Mesendoderm (in vitro differentiated cells): Measurements from ENCODE around the gene EVA1A.

Experiments used
- DNase-seq: peaks from one replicate; pipeline ENCODE4 v3.0.0; 2013
- H2AK5ac ChIP-seq: 2 replicates; pipeline ENCODE4 v1.6.1; 2013; ENCODE audit warnings: low read length, inconsistent platforms
- H2BK120ac ChIP-seq: 2 replicates; pipeline ENCODE4 v1.6.1; 2013; ENCODE audit warnings: low read depth, mild to moderate bottlenecking, low read length, moderate library complexity, mixed read lengths
- H2BK15ac ChIP-seq: replicated peaks from 2 replicates; pipeline ENCODE4 v1.6.1; 2013; ENCODE audit warnings: low read depth, mild to moderate bottlenecking, moderate library complexity
- H2BK5ac ChIP-seq: 2 replicates; pipeline ENCODE4 v1.6.1; 2013; ENCODE audit warnings: low read length, inconsistent platforms
- H3K18ac ChIP-seq: 2 replicates; pipeline ENCODE4 v1.6.1; 2013; ENCODE audit warnings: mild to moderate bottlenecking, low read length, mixed read lengths
- H3K23ac ChIP-seq: one replicate; pipeline ENCODE4 v1.6.1; 2013; ENCODE audit warnings: low read length
- H3K27ac ChIP-seq: 2 replicates; pipeline ENCODE4 v1.5.1; 2013; ENCODE audit warnings: low read depth, mild to moderate bottlenecking, inconsistent platforms, low read length, moderate library complexity
- H3K27me3 ChIP-seq: 2 replicates; pipeline ENCODE4 v1.6.1; 2013; ENCODE audit warnings: low read length, control low read depth, mild to moderate bottlenecking, inconsistent platforms; ENCODE audit not compliant: insufficient read depth, poor library complexity
- H3K36me3 ChIP-seq: 2 replicates; pipeline ENCODE4 v1.6.1; 2013; ENCODE audit warnings: low read length, inconsistent platforms; ENCODE audit not compliant: control insufficient read depth, insufficient read depth
- H3K4ac ChIP-seq: one replicate; pipeline ENCODE4 v1.6.1; 2013; ENCODE audit warnings: low read depth, mild to moderate bottlenecking, low read length, moderate library complexity
- H3K4me1 ChIP-seq: 2 replicates; pipeline ENCODE4 v1.6.1; 2013; ENCODE audit warnings: low read depth, low read length, inconsistent platforms; ENCODE audit not compliant: control insufficient read depth
- H3K4me2 ChIP-seq: 2 replicates; pipeline ENCODE4 v1.6.1; 2013; ENCODE audit warnings: low read length
- H3K4me3 ChIP-seq: 2 replicates; pipeline ENCODE4 v1.5.1; 2013; ENCODE audit warnings: mild to moderate bottlenecking, low read length
- H3K56ac ChIP-seq: one replicate; pipeline ENCODE4 v1.6.1; 2013; ENCODE audit warnings: low read length
- H3K79me1 ChIP-seq: 2 replicates; pipeline ENCODE4 v1.6.1; 2013; ENCODE audit warnings: low read length, inconsistent platforms
- H3K79me2 ChIP-seq: 2 replicates; pipeline ENCODE4 v1.6.1; 2013; ENCODE audit warnings: mild to moderate bottlenecking, low read length; ENCODE audit not compliant: control insufficient read depth, insufficient read depth
- H3K9ac ChIP-seq: 2 replicates; pipeline ENCODE4 v1.6.1; 2013; ENCODE audit warnings: low read length, inconsistent platforms
- H4K5ac ChIP-seq: one replicate; pipeline ENCODE4 v1.6.1; 2013; ENCODE audit warnings: low read length
- H4K8ac ChIP-seq: one replicate; pipeline ENCODE4 v1.6.1; 2013; ENCODE audit warnings: low read depth, mild to moderate bottlenecking, control low read depth, low read length, moderate library complexity
- WGBS: extraction: QIAGEN DNeasy Blood & Tissue Kit; methylation state at CpG from one replicate; pipeline ENCODE4 v1.1.7; 2013; ENCODE audit warnings: low lambda C conversion rate, missing lambda C conversion rate; ENCODE audit not compliant: insufficient coverage; ENCODE audit errors: extremely low coverage; 5-methylcytosine and 5-hydroxymethylcytosine counted together

Gene EVA1A

GRCh38 chr2:75532488-75532887 is 28.3 kb downstream of the EVA1A start:
- H3K27ac ChIP-seq: no peak overlapping the region
- no CpG with 5 or more reads among the region's 1 CpG for WGBS

DNA sequence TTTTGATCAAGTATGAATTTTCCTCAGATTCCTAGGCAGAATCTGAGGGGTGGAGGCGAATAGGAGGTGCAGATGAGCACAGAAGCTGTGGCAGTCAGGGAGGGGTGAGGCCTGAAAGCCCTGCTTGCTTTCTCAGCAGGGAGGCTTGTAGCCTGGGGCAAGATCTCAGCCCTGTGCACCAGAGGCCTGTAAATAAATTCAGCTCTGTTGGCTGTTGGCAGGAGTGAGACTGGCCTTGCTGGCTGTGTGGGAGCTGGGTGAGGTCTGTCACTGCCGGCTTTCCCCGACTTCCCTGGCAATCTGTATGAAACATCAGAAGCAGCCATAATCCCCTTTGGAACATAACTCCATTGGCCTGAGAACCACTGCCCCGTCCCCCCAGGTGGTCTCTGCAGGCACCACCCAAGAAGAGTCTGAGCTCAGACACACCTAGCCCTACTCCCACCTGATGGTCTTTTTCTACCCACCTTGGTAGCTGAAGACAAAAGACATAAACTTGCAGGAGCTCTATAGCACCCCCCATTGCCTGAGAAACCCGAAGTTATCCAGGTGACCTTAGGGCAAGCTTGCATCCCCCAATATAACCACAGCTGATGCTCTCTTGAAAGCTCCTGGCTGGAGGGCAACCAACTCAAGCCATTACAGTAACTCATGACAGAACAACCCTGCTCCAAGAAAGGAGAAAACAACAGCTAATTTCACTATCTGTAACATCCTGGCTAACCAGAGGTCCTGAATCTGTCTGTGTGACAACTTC is 32.3 kb downstream of the EVA1A start:
- Histone ChIP-seq H3K27ac (no peak overlapping the region), H3K4me1 (peaks cover 2% of the 10 kb centered on the region), H3K36me3 (no peaks in the 10 kb centered on the region), H3K27me3 (no peaks in the 10 kb centered on the region), H3K56ac (no peak overlapping the region), H3K79me1 (no peaks in the 10 kb centered on the region), H2AK5ac (no peak overlapping the region), H2BK15ac (no peak overlapping the region), H3K18ac (no peak overlapping the region), H3K23ac (no peak overlapping the region), H2BK5ac (no peak overlapping the region), H4K8ac (no peak overlapping the region), H3K79me2 (no peaks in the 10 kb centered on the region), H3K4me3 (no peak overlapping the region), H3K4me2 (no peak overlapping the region), H2BK120ac (no peak overlapping the region), H3K9ac (no peak overlapping the region), H4K5ac (no peak overlapping the region), H3K4ac (no peak overlapping the region)
- peak; percentile 57 for DNase-seq
- WGBS: no CpG with 5 or more reads among the region's 5 CpGs

More at GRCh38 chr2:75532488-75532887, 28.3 kb downstream of the EVA1A start:
- H3K79me1 ChIP-seq: no peaks in the 10 kb centered on the region
- H4K5ac ChIP-seq: no peak overlapping the region
- no peak overlapping the region for H3K4ac ChIP-seq
- H2BK15ac ChIP-seq: no peak overlapping the region
- H3K9ac ChIP-seq: no peak overlapping the region
- no peak overlapping the region for H4K8ac ChIP-seq
- peaks cover 2% of the 10 kb centered on the region for H3K4me1 ChIP-seq
- H2AK5ac ChIP-seq: no peak overlapping the region
- H2BK5ac ChIP-seq: no peak overlapping the region
- no peaks in the 10 kb centered on the region for H3K79me2 ChIP-seq
- DNase-seq: no peak
- no peaks in the 10 kb centered on the region for H3K36me3 ChIP-seq
- no peak overlapping the region for H3K4me3 ChIP-seq
- no peak overlapping the region for H3K18ac ChIP-seq
- no peak overlapping the region for H3K56ac ChIP-seq
- no peaks in the 10 kb centered on the region for H3K27me3 ChIP-seq
- no peak overlapping the region for H2BK120ac ChIP-seq
- no peak overlapping the region for H3K23ac ChIP-seq
- H3K4me2 ChIP-seq: no peak overlapping the region

- Histone ChIP-seq H3K4me3 (no peak overlapping the region), H3K23ac (no peak overlapping the region), H3K56ac (no peak overlapping the region), H3K27me3 (no peaks in the 10 kb centered on the region), H2BK5ac (no peak overlapping the region), H4K5ac (no peak overlapping the region), H3K9ac (no peak overlapping the region), H3K18ac (no peak overlapping the region), H3K4ac (no peak overlapping the region), H2BK15ac (no peak overlapping the region), H3K79me1 (no peaks in the 10 kb centered on the region), H3K27ac (no peak overlapping the region), H2BK120ac (no peak overlapping the region), H4K8ac (no peak overlapping the region), H3K4me1 (peaks cover 2% of the 10 kb centered on the region), H3K4me2 (no peak overlapping the region), H3K79me2 (no peaks in the 10 kb centered on the region), H2AK5ac (no peak overlapping the region), H3K36me3 (no peaks in the 10 kb centered on the region)
- WGBS: no CpG with 5 or more reads among the region's 1 CpG
- peak; percentile 5 for DNase-seq
These were observed 33.1 kb downstream of the EVA1A start for GRCh38 chr2:75527676-75528075.

GRCh38 chr2:75526842-75527241 is 33.9 kb downstream of the EVA1A start:
- Histone ChIP-seq H3K36me3 (no peaks in the 10 kb centered on the region), H3K4me2 (no peak overlapping the region), H3K4me1 (peaks cover 2% of the 10 kb centered on the region), H2BK120ac (no peak overlapping the region), H3K27me3 (no peaks in the 10 kb centered on the region), H4K8ac (no peak overlapping the region), H2BK15ac (no peak overlapping the region), H3K56ac (no peak overlapping the region), H3K4me3 (no peak overlapping the region), H4K5ac (no peak overlapping the region), H3K79me1 (no peaks in the 10 kb centered on the region), H2BK5ac (no peak overlapping the region), H3K4ac (no peak overlapping the region), H3K23ac (no peak overlapping the region), H3K9ac (no peak overlapping the region), H3K27ac (no peak overlapping the region), H2AK5ac (no peak overlapping the region), H3K18ac (no peak overlapping the region), H3K79me2 (no peaks in the 10 kb centered on the region)
- no peak for DNase-seq

GRCh38 chr2:75525434-75526310 is 35.1 kb downstream of the EVA1A start:
- H3K4me1 ChIP-seq: peaks cover 2% of the 10 kb centered on the region

More at GRCh38 chr2:75525434-75526310, 35.1 kb downstream of the EVA1A start:
- Histone ChIP-seq H3K79me2 (no peaks in the 10 kb centered on the region), H3K4ac (no peak overlapping the region), H3K4me2 (no peak overlapping the region), H3K36me3 (no peaks in the 10 kb centered on the region), H2AK5ac (no peak overlapping the region), H3K4me3 (no peak overlapping the region), H3K9ac (no peak overlapping the region), H3K27ac (no peak overlapping the region), H4K8ac (no peak overlapping the region), H2BK5ac (no peak overlapping the region), H3K56ac (no peak overlapping the region), H2BK120ac (no peak overlapping the region), H2BK15ac (no peak overlapping the region), H3K79me1 (no peaks in the 10 kb centered on the region), H4K5ac (no peak overlapping the region), H3K23ac (no peak overlapping the region), H3K18ac (no peak overlapping the region), H3K27me3 (no peaks in the 10 kb centered on the region)
- no CpG with 5 or more reads among the region's 5 CpGs for WGBS
- no peak for DNase-seq
